SK-N-SH (cell line): ENCODE results near the gene NBEAL2. TPM values are rescaled to one million over a fixed set of nuclear protein-coding genes. Genes with fewer than 3 reads are reported as not detected.

Experiments
- CTCF ChIA-PET: fragments of 300-600, 350-600 bp; formaldehyde crosslinking; extraction: SDS; loops from one replicate; lab custom pipeline; 2021; lab: Yijun Ruan, JAX
- POLR2A ChIA-PET: fragments of 350-600 bp; sonication (Branson Sonifier 250); formaldehyde crosslinking; extraction: SDS; loops from one replicate; lab custom pipeline; 2020; ENCODE audit warnings: antibody characterized with exemption, inconsistent platforms; lab: Yijun Ruan, JAX
- DNase-seq: peaks from one replicate; pipeline ENCODE4 v3.0.0; 2012
- H2AFZ ChIP-seq: fragments of 200-600 bp; sonication (generic); 2 replicates; pipeline ENCODE4 v1.8.1; 2016; ENCODE audit warnings: antibody characterized with exemption, mild to moderate bottlenecking, low read depth
- H3F3A ChIP-seq: fragments of 200-600 bp; sonication (generic); replicated peaks from 2 replicates; pipeline ENCODE3; 2016; ENCODE audit warnings: antibody characterized with exemption, mild to moderate bottlenecking; ENCODE audit not compliant: insufficient read depth
- H3K27ac ChIP-seq, 2 experiments: fragments of 200-500 bp in 1 of 2; fragments of 200-600 bp in 1 of 2; sonication (Bioruptor generic) in 1 of 2; sonication (generic), shearing (Covaris generic) in 1 of 2; 2 replicates each; pipeline versions ENCODE4 v1.5.1 to v1.6.1; 2014 to 2016; ENCODE audit warnings: low read depth in 2 of 2, inconsistent platforms in 1 of 2, low read length in 1 of 2, mild to moderate bottlenecking in 1 of 2, mixed read lengths in 1 of 2
- H3K27me3 ChIP-seq: fragments of 200-600 bp; sonication (generic), shearing (Covaris generic); 2 replicates; pipeline ENCODE4 v1.6.1; 2016; ENCODE audit warnings: mixed run types; ENCODE audit not compliant: insufficient read depth
- H3K36me3 ChIP-seq, 2 experiments: fragments of 200-500 bp in 1 of 2; fragments of 200-600 bp in 1 of 2; sonication (Bioruptor generic) in 1 of 2; sonication (generic) in 1 of 2; replicated peaks in 1 of 2; 2 replicates each; pipeline versions ENCODE3 to v1.5.1; 2014 to 2016; ENCODE audit warnings: low read length in 1 of 2, mild to moderate bottlenecking in 1 of 2; ENCODE audit not compliant: insufficient read depth in 2 of 2, control insufficient read depth in 1 of 2
- H3K4me1 ChIP-seq, 2 experiments: fragments of 200-500 bp in 1 of 2; fragments of 200-600 bp in 1 of 2; sonication (Bioruptor generic) in 1 of 2; sonication (generic), shearing (Covaris generic) in 1 of 2; 2 replicates each; pipeline versions ENCODE4 v1.5.1 to v1.6.1; 2014 to 2016; ENCODE audit warnings: low read depth in 1 of 2, low read length in 1 of 2, mixed run types in 1 of 2; ENCODE audit not compliant: insufficient read depth in 2 of 2, control insufficient read depth in 1 of 2
- H3K4me2 ChIP-seq: fragments of 200-600 bp; sonication (generic), shearing (Covaris generic); 2 replicates; pipeline ENCODE4 v1.6.1; 2017; ENCODE audit warnings: mixed run types
- H3K4me3 ChIP-seq, 2 experiments: fragments of 200-500 bp in 1 of 2; fragments of 200-600 bp in 1 of 2; sonication (Bioruptor generic) in 1 of 2; sonication (generic), shearing (Covaris generic) in 1 of 2; 2 replicates each; pipeline versions ENCODE4 v1.5.1 to v1.8.1; 2014 to 2016; ENCODE audit warnings: low read depth in 2 of 2, inconsistent platforms in 1 of 2, low read length in 1 of 2, mild to moderate bottlenecking in 1 of 2, mixed read lengths in 1 of 2, moderate library complexity in 1 of 2
- H3K79me2 ChIP-seq: fragments of 200-600 bp; sonication (generic); 2 replicates; pipeline ENCODE4 v1.8.1; 2017; ENCODE audit warnings: mild to moderate bottlenecking; ENCODE audit not compliant: insufficient read depth
- H3K9ac ChIP-seq: fragments of 200-600 bp; sonication (generic); 2 replicates; pipeline ENCODE4 v1.6.1; 2017; ENCODE audit warnings: mixed run types
- H3K9me2 ChIP-seq: fragments of 200-600 bp; sonication (generic); 2 replicates; pipeline ENCODE4 v1.6.1; 2017; ENCODE audit warnings: mixed run types
- H3K9me3 ChIP-seq: fragments of 200-600 bp; sonication (generic); 2 replicates; pipeline ENCODE4 v1.6.1; 2017; ENCODE audit warnings: mixed run types, mild to moderate bottlenecking, moderate library complexity
- H4K20me1 ChIP-seq: fragments of 200-600 bp; sonication (generic); 2 replicates; pipeline ENCODE4 v1.6.1; 2017; ENCODE audit warnings: mild to moderate bottlenecking, mixed run types; ENCODE audit not compliant: insufficient read depth
- CHD2 ChIP-seq: fragments of 150-350 bp; IDR thresholded peaks from 2 replicates; pipeline ENCODE4 v1.6.1; 2018; ENCODE audit warnings: low read length; ENCODE audit not compliant: partially characterized antibody
- CTCF ChIP-seq: fragments of 200-600 bp; sonication (generic); IDR thresholded peaks from 2 replicates; pipeline ENCODE4 v1.6.1; 2017; ENCODE audit warnings: antibody characterized with exemption, mild to moderate bottlenecking, moderate library complexity
- ELF1 ChIP-seq: IDR thresholded peaks from 2 replicates; pipeline ENCODE4 v1.4.0; 2012
- EP300 ChIP-seq, 2 experiments: IDR thresholded peaks; 2 replicates each; pipeline versions ENCODE4 v1.4.0 to v1.6.1; 2012; ENCODE audit warnings: borderline replicate concordance in 1 of 2, low read depth in 1 of 2, low read length in 1 of 2
- FOXM1 ChIP-seq: IDR thresholded peaks from 2 replicates; pipeline ENCODE4 v1.4.0; 2012; ENCODE audit warnings: low read depth, mild to moderate bottlenecking
- GABPA ChIP-seq: IDR thresholded peaks from 2 replicates; pipeline ENCODE4 v1.4.0; 2012; ENCODE audit warnings: low read depth, mild to moderate bottlenecking
- GATA2 ChIP-seq: sonication (generic); formaldehyde crosslinking; IDR thresholded peaks from 2 replicates; pipeline ENCODE4 v1.5.0; 2020; ENCODE audit warnings: mild to moderate bottlenecking, missing genetic modification reagents
- MXI1 ChIP-seq: IDR thresholded peaks from 2 replicates; pipeline ENCODE4 v1.6.1; 2012; ENCODE audit warnings: mild to moderate bottlenecking, low read depth, low read length, improper control_type of control experiment
- NRF1 ChIP-seq: IDR thresholded peaks from 2 replicates; pipeline ENCODE4 v1.6.1; 2012; ENCODE audit warnings: low read depth, mild to moderate bottlenecking, low read length
- PBX3 ChIP-seq: IDR thresholded peaks from 2 replicates; pipeline ENCODE4; 2012
- POLR2AphosphoS5 ChIP-seq: IDR thresholded peaks from 2 replicates; pipeline ENCODE4 v1.6.1; 2012; ENCODE audit warnings: low read depth, low read length
- RFX5 ChIP-seq: IDR thresholded peaks from 2 replicates; pipeline ENCODE4 v1.6.1; 2012; ENCODE audit warnings: mild to moderate bottlenecking, improper control_type of control experiment, low read length
- SIN3A ChIP-seq: IDR thresholded peaks from 2 replicates; pipeline ENCODE4 v1.6.1; 2012; ENCODE audit warnings: low read depth, mild to moderate bottlenecking, low read length, moderate library complexity, borderline replicate concordance
- TAF1 ChIP-seq: IDR thresholded peaks from 2 replicates; pipeline ENCODE4 v1.6.1; 2012; ENCODE audit warnings: low read depth, mild to moderate bottlenecking, low read length, moderate library complexity, borderline replicate concordance
- USF1 ChIP-seq: IDR thresholded peaks from 2 replicates; pipeline ENCODE4 v1.4.0; 2012; ENCODE audit warnings: low read depth, borderline replicate concordance
- YY1 ChIP-seq: IDR thresholded peaks from 2 replicates; pipeline ENCODE4 v1.4.0; 2012; ENCODE audit warnings: low read depth, mild to moderate bottlenecking
- WGBS: methylation state at CpG from one replicate; pipeline ENCODE4 v1.1.6; 2017; ENCODE audit warnings: low lambda C conversion rate; 5-methylcytosine and 5-hydroxymethylcytosine counted together
- polyA plus RNA-seq, 3 experiments: library from polyadenylated mRNA; depleted of rRNA; stranded (reverse); fragments of >200 nt; gene quantifications; 2 replicates each; pipeline ENCODE4 v1.2.3, GENCODE V29; 2012

Gene NBEAL2
- polyA plus RNA-seq, 1 of the 3 experiments (the other 2 are of a cell fraction) = 20.3 TPM

GRCh38 chr3:47005212-47006144, 26.0 kb downstream of the NBEAL2 start:
- no peak overlapping the region for H3K27ac ChIP-seq
- peaks cover 0 to 9% of the 10 kb centered on the region in 2 experiments for H3K36me3 ChIP-seq
- no peaks in the 10 kb centered on the region for H3K9me2 ChIP-seq
- H3K27me3 ChIP-seq = no peaks in the 10 kb centered on the region
- no peak overlapping the region for H3K9ac ChIP-seq
- H3K4me3 ChIP-seq = no peak overlapping the region
- 90% methylated on average over 21 of the region's 32 CpGs for WGBS
- no peaks in the 10 kb centered on the region for H4K20me1 ChIP-seq
- H3K4me2 ChIP-seq = no peak overlapping the region
- no peak overlapping the region for H2AFZ ChIP-seq
- H3F3A ChIP-seq = no peaks in the 10 kb centered on the region
- H3K79me2 ChIP-seq = no peaks in the 10 kb centered on the region
- H3K9me3 ChIP-seq = no peaks in the 10 kb centered on the region
- TF ChIP-seq RFX5 = no peak
- TF ChIP-seq GABPA = no peak
- no peak for TF ChIP-seq EP300 (IDR thresholded peaks at IDR 0.05; ENCODE audit: borderline replicate concordance in 1 of 2, low read depth in 1 of 2, low read length in 1 of 2)
- no peak for TF ChIP-seq FOXM1
- TF ChIP-seq SIN3A = no peak
- no peak for TF ChIP-seq YY1
- no peak for TF ChIP-seq GATA2 (CRISPR knock-in tag)
- no peak for TF ChIP-seq ELF1
- no peak for TF ChIP-seq MXI1
- no peak for TF ChIP-seq NRF1
- no peak for TF ChIP-seq CHD2
- no peak for TF ChIP-seq TAF1
- no peak for TF ChIP-seq CTCF
- TF ChIP-seq PBX3 = no peak
- TF ChIP-seq USF1 = no peak
- TF ChIP-seq POLR2AphosphoS5 = no peak
- CTCF ChIA-PET = interaction anchor here (0.6 to 4.7 kb wide), 5 partner anchors 9 to 645 kb away, joined by 3 to 16 read pairs (median 5); no protein-coding TSS in a partner anchor
- POLR2A ChIA-PET = no interaction called here
- peak; percentile 26 for DNase-seq
- H3K4me1 ChIP-seq = peaks cover 0 to 15% of the 10 kb centered on the region in 2 experiments; a peak in 1 of 4 replicates
